Measurements from ENCODE around the gene NSRP1. TPM values are rescaled to one million over a fixed set of nuclear protein-coding genes. Genes with fewer than 3 reads are reported as not detected.

NSRP1 gene
- total and polyA plus RNA-seq, 2 of the 4 experiments (the other 2 are of a cell fraction), result 3.4 to 14.2 TPM

DNA sequence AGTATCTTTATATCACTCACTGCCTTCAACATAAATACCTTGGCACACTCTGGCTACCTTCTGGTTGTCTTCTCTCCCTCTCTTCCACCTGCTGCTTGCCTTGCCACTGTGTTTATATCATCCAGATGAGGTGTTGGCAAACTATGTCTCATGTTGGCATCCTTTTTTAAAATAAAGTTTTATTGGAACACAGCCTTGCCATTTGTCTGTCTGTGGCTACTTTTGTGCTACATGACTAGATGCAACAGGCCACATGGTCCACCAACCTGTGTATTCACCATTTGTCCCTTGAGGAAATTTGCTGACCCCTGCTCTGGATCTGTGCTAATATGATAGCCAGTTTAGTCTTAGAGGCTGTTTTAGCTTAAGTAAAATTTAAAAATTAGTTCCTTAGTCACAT, 36.8 kb downstream of the NSRP1 start:
- intact Hi-C loops (cut with micrococcal nuclease), result no loop called here
- no peak overlapping the region for H3K4ac ChIP-seq (ENCODE audit: low read depth, low read length)
- H2BK15ac ChIP-seq (ENCODE audit: low read depth, low read length), result no peak overlapping the region
- H3K79me1 ChIP-seq (ENCODE audit: low read depth in 1 of 2, low read length in 2 of 2), result peaks cover 43 to 53% of the 10 kb centered on the region in 2 experiments
- no peaks in the 10 kb centered on the region for H3K4me1 ChIP-seq (ENCODE audit: control insufficient read depth, insufficient read depth, low read length)
- H3K23ac ChIP-seq (ENCODE audit: low read depth, low read length), result no peak overlapping the region
- no peak overlapping the region for H4K8ac ChIP-seq (ENCODE audit: low read depth in 2 of 2, low read length in 2 of 2)
- no peak overlapping the region for H4K5ac ChIP-seq (ENCODE audit: low read depth, low read length)
- no peak overlapping the region for H2AFZ ChIP-seq (replicated peaks; ENCODE audit: low read length, poor library complexity)
- peaks cover 34% of the 10 kb centered on the region for H4K20me1 ChIP-seq (ENCODE audit: insufficient read depth, low read length)
- no peak for TF ChIP-seq CEBPB (IDR thresholded peaks at IDR 0.05; ENCODE audit: low read depth, low read length)
- no peak for TF ChIP-seq RAD21 (IDR thresholded peaks at IDR 0.05; ENCODE audit: low read length)
- TF ChIP-seq NFE2L2 (IDR thresholded peaks at IDR 0.05; ENCODE audit: low read depth, low read length), result no peak
- TF ChIP-seq CHD1 (IDR thresholded peaks at IDR 0.05; ENCODE audit: low read depth, low read length), result no peak
- TF ChIP-seq, protein P1, sequence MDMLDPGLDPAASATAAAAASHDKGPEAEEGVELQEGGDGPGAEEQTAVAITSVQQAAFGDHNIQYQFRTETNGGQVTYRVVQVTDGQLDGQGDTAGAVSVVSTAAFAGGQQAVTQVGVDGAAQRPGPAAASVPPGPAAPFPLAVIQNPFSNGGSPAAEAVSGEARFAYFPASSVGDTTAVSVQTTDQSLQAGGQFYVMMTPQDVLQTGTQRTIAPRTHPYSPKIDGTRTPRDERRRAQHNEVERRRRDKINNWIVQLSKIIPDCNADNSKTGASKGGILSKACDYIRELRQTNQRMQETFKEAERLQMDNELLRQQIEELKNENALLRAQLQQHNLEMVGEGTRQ (IDR thresholded peaks at IDR 0.05; ENCODE audit: low read depth, low read length), result no peak
- TF ChIP-seq MXI1 (IDR thresholded peaks at IDR 0.05; ENCODE audit: borderline replicate concordance, low read depth, low read length), result no peak
- no peak for TF ChIP-seq POLR2A (IDR thresholded peaks at IDR 0.05; ENCODE audit: low read depth, low read length)
- TF ChIP-seq, protein P2, sequence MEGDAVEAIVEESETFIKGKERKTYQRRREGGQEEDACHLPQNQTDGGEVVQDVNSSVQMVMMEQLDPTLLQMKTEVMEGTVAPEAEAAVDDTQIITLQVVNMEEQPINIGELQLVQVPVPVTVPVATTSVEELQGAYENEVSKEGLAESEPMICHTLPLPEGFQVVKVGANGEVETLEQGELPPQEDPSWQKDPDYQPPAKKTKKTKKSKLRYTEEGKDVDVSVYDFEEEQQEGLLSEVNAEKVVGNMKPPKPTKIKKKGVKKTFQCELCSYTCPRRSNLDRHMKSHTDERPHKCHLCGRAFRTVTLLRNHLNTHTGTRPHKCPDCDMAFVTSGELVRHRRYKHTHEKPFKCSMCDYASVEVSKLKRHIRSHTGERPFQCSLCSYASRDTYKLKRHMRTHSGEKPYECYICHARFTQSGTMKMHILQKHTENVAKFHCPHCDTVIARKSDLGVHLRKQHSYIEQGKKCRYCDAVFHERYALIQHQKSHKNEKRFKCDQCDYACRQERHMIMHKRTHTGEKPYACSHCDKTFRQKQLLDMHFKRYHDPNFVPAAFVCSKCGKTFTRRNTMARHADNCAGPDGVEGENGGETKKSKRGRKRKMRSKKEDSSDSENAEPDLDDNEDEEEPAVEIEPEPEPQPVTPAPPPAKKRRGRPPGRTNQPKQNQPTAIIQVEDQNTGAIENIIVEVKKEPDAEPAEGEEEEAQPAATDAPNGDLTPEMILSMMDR (conservative IDR thresholded peaks at IDR 0.05; ENCODE audit: low read depth, low read length), result no peak
- no peak overlapping the region for H2BK120ac ChIP-seq (ENCODE audit: low read depth, low read length)
- peaks cover 2% of the 10 kb centered on the region; the same call in 1 of the 2 replicates for H3K36me3 ChIP-seq (ENCODE audit: control insufficient read depth, insufficient read depth, low read length)
- dilution Hi-C loops (cut with HindIII; ENCODE audit: low sequenced_read_pairs, unreplicated experiment), result no loop called here
- ChIA-PET CTCF (no interaction called here), POLR2A (ENCODE audit: unreplicated experiment) (no interaction called here)
- H3K9me3 ChIP-seq (ENCODE audit: control insufficient read depth, insufficient read depth, low read length), result no peaks in the 10 kb centered on the region
- ATAC-seq (ENCODE audit: low read depth) (no peak), DNase-seq (no peak)
- no peak overlapping the region for H3K18ac ChIP-seq (ENCODE audit: low read depth, low read length)
- in situ Hi-C loops (cut with MboI; ENCODE audit: low sequenced_read_pairs), result no loop called here
- no peak overlapping the region for H3K27ac ChIP-seq (ENCODE audit: insufficient read depth, low read length)
- H3K4me3 ChIP-seq (ENCODE audit: insufficient read depth, low read depth, low read length), result no peak overlapping the region
- peaks cover 8% of the 10 kb centered on the region; the same call in 1 of the 2 replicates for H3K9me1 ChIP-seq (ENCODE audit: insufficient read depth, low read length)
- no peak overlapping the region for H2BK5ac ChIP-seq (ENCODE audit: low read depth, low read length, poor library complexity, severe bottlenecking)
- no peak overlapping the region for H3K4me2 ChIP-seq (ENCODE audit: low read depth, low read length)
- H2AK9ac ChIP-seq (replicated peaks; ENCODE audit: low read depth, low read length, poor library complexity), result no peak overlapping the region
- no peak overlapping the region for H3K14ac ChIP-seq (replicated peaks; ENCODE audit: low read depth, low read length)
- no peak overlapping the region for H2BK20ac ChIP-seq (ENCODE audit: low read depth, low read length)
- no peaks in the 10 kb centered on the region for H3K27me3 ChIP-seq (ENCODE audit: control insufficient read depth, insufficient read depth, low read length)
- no peak overlapping the region for H2AK5ac ChIP-seq (ENCODE audit: low read depth, low read length)
- BruUV-seq (replicated peaks), result no TSS peak
- no peak overlapping the region for H3K56ac ChIP-seq (ENCODE audit: extremely low read depth, insufficient read depth, low read length)
- H3K9ac ChIP-seq (ENCODE audit: low read depth, low read length), result no peak overlapping the region
- H4K91ac ChIP-seq (ENCODE audit: insufficient read depth, low read depth, low read length), result no peak overlapping the region

Measured in IMR-90 (cell line).